ENCODE data around the gene CCDC178.

The CCDC178 gene

GRCh38 chr18:33205777-33206176 is 234.7 kb downstream of the CCDC178 start:
- Histone ChIP-seq H3K79me2 (ENCODE audit: control insufficient read depth, low read length) (no peaks in the 10 kb centered on the region), H3K9me3 (ENCODE audit: control insufficient read depth, insufficient read depth, low read length) (no peaks in the 10 kb centered on the region), H3K4me2 (ENCODE audit: low read length) (no peak overlapping the region), H3F3A (ENCODE audit: control insufficient read depth, insufficient read depth) (no peaks in the 10 kb centered on the region), H3K4me3 (ENCODE audit: low read length) (no peak overlapping the region), H3K4me1 (ENCODE audit: control insufficient read depth, low read length) (no peaks in the 10 kb centered on the region), H3K36me3 (ENCODE audit: control insufficient read depth, low read length) (no peaks in the 10 kb centered on the region), H3K9me2 (replicated peaks; ENCODE audit: control insufficient read depth, low read length) (no peaks in the 10 kb centered on the region), H4K20me1 (ENCODE audit: control insufficient read depth, insufficient read depth, low read depth, low read length) (no peaks in the 10 kb centered on the region), H3K27me3 (ENCODE audit: control insufficient read depth, low read length) (no peaks in the 10 kb centered on the region; the same call in 1 of the 2 replicates), H3K27ac (ENCODE audit: low read depth, low read length) (no peak overlapping the region)
- TF ChIP-seq CTCF (IDR thresholded peaks at IDR 0.05; ENCODE audit: low read depth, low read length, poor library complexity, severe bottlenecking) (no peak), EZH2phosphoT487 (IDR thresholded peaks at IDR 0.05; ENCODE audit: borderline replicate concordance, low read length) (no peak)

- H3K4me2 ChIP-seq (ENCODE audit: low read length), result peak overlapping the region; percentile 32
- no peaks in the 10 kb centered on the region for H3F3A ChIP-seq (ENCODE audit: control insufficient read depth, insufficient read depth)
- no peaks in the 10 kb centered on the region for H3K27me3 ChIP-seq (ENCODE audit: control insufficient read depth, low read length)
- H3K9me2 ChIP-seq (replicated peaks; ENCODE audit: control insufficient read depth, low read length), result no peaks in the 10 kb centered on the region
- no peaks in the 10 kb centered on the region for H3K9me3 ChIP-seq (ENCODE audit: control insufficient read depth, insufficient read depth, low read length)
- H3K79me2 ChIP-seq (ENCODE audit: control insufficient read depth, low read length), result no peaks in the 10 kb centered on the region
- no peak overlapping the region for H3K27ac ChIP-seq (ENCODE audit: low read depth, low read length)
- no peaks in the 10 kb centered on the region for H3K4me1 ChIP-seq (ENCODE audit: control insufficient read depth, low read length)
- peak overlapping the region; percentile 9; the same call in 1 of the 2 replicates for H3K4me3 ChIP-seq (ENCODE audit: low read length)
- H4K20me1 ChIP-seq (ENCODE audit: control insufficient read depth, insufficient read depth, low read depth, low read length), result no peaks in the 10 kb centered on the region
- H3K36me3 ChIP-seq (ENCODE audit: control insufficient read depth, low read length), result no peaks in the 10 kb centered on the region
- TF ChIP-seq EZH2phosphoT487 (IDR thresholded peaks at IDR 0.05; ENCODE audit: borderline replicate concordance, low read length), result no peak
- TF ChIP-seq CTCF (IDR thresholded peaks at IDR 0.05; ENCODE audit: low read depth, low read length, poor library complexity, severe bottlenecking), result peak; percentile 81
These were observed 239.0 kb downstream of the CCDC178 start for GRCh38 chr18:33201509-33201926.

- Histone ChIP-seq H3F3A (ENCODE audit: control insufficient read depth, insufficient read depth) (no peaks in the 10 kb centered on the region), H3K27ac (ENCODE audit: low read depth, low read length) (no peak overlapping the region), H3K9me2 (replicated peaks; ENCODE audit: control insufficient read depth, low read length) (no peaks in the 10 kb centered on the region), H4K20me1 (ENCODE audit: control insufficient read depth, insufficient read depth, low read depth, low read length) (no peaks in the 10 kb centered on the region), H3K4me3 (ENCODE audit: low read length) (no peak overlapping the region), H3K9me3 (ENCODE audit: control insufficient read depth, insufficient read depth, low read length) (no peaks in the 10 kb centered on the region), H3K4me1 (ENCODE audit: control insufficient read depth, low read length) (no peaks in the 10 kb centered on the region), H3K79me2 (ENCODE audit: control insufficient read depth, low read length) (no peaks in the 10 kb centered on the region), H3K27me3 (ENCODE audit: control insufficient read depth, low read length) (no peaks in the 10 kb centered on the region), H3K4me2 (ENCODE audit: low read length) (no peak overlapping the region), H3K36me3 (ENCODE audit: control insufficient read depth, low read length) (no peaks in the 10 kb centered on the region)
- TF ChIP-seq CTCF (IDR thresholded peaks at IDR 0.05; ENCODE audit: low read depth, low read length, poor library complexity, severe bottlenecking), result no peak
- TF ChIP-seq EZH2phosphoT487 (IDR thresholded peaks at IDR 0.05; ENCODE audit: borderline replicate concordance, low read length), result no peak
These were observed 244.7 kb downstream of the CCDC178 start for GRCh38 chr18:33195795-33196194.
